Subcutaneous abdominal adipose tissue (tissue), 5 donors: Measurements from ENCODE around the gene ALDH1B1.
A peak's percentile ranks its signal among the peaks of the same experiment; 100 is the strongest.

ENCODE experiments used
- H3K27ac ChIP-seq: one replicate; pipeline ENCODE4 v1.7.0; 2013; ENCODE audit warnings: low read depth, mild to moderate bottlenecking, inconsistent platforms, low read length, moderate library complexity
- H3K27me3 ChIP-seq, 5 donors: one replicate each; pipeline ENCODE4 v1.7.0; 2013; ENCODE audit warnings: low read length in 5 of 5, inconsistent platforms in 1 of 5; ENCODE audit not compliant: control insufficient read depth in 5 of 5, insufficient read depth in 4 of 5
- H3K36me3 ChIP-seq, 5 donors: one replicate each; pipeline ENCODE4 v1.7.0; 2013; ENCODE audit warnings: low read length in 5 of 5; ENCODE audit not compliant: control insufficient read depth in 5 of 5, insufficient read depth in 5 of 5
- H3K4me1 ChIP-seq, 5 donors: one replicate each; pipeline ENCODE4 v1.7.0; 2013; ENCODE audit warnings: low read length in 5 of 5, mild to moderate bottlenecking in 3 of 5, moderate library complexity in 1 of 5; ENCODE audit not compliant: control insufficient read depth in 5 of 5, insufficient read depth in 5 of 5
- H3K4me3 ChIP-seq, 5 donors: one replicate each; pipeline ENCODE4 v1.7.0; 2013; ENCODE audit warnings: low read length in 5 of 5, low read depth in 1 of 5
- H3K9ac ChIP-seq, 5 donors: one replicate each; pipeline ENCODE4 v1.7.0; 2013; ENCODE audit warnings: low read length in 5 of 5, mild to moderate bottlenecking in 4 of 5, moderate library complexity in 3 of 5
- H3K9me3 ChIP-seq, 5 donors: one replicate each; pipeline ENCODE4 v1.7.0; 2013; ENCODE audit warnings: low read length in 5 of 5; ENCODE audit not compliant: control insufficient read depth in 5 of 5
- donor health status: healthy.
- donor health status: healthy.
- donor health status: healthy.
- donor health status: healthy.
- donor health status: healthy.

Gene ALDH1B1

GRCh38 chr9:38361473-38361850 is 31.0 kb upstream of the ALDH1B1 start:
- Histone ChIP-seq H3K4me3 (no peak overlapping the region), H3K36me3 (no peaks in the 10 kb centered on the region), H3K4me1 (peaks cover 3 to 18% (median 15%) of the 10 kb centered on the region in 5 donors), H3K27ac (no peak overlapping the region), H3K9ac (no peak overlapping the region), H3K9me3 (no peaks in the 10 kb centered on the region), H3K27me3 (no peaks in the 10 kb centered on the region)

DNA sequence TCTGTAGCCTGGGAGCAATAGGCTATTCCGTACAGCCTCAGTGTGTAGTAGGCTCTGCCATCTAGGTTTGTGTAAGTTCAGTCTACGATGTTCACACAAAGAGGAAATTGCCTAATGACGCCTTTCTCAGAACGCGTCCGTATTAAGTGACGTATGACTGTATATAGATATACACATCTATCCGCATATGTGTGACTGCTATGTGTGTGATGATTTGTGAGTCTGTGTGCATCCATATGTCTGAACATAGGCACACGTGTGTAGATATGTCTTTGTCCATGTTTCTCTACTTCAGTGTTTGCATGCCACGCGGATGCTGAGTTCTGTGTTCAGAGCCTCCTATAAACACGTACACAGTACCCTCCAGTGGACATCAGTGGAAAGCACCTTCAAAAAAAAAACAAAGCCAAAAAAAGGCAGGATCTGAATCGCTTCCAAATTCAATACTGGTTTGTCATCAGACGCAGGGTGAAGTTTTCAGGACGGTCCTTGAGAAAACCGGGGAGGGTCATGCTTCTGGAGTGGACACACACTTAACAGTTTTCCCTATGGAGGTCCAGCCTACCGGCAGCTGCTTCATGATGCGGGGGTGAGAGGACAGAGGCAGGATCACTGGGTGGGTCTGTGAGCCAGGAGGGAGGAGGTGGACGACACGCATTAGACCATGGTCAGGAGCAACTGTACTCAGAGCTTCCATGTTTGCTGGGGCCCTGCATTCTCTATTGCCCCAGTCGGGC is 29.5 kb upstream of the ALDH1B1 start:
- no peaks in the 10 kb centered on the region for H3K27me3 ChIP-seq
- H3K4me1 ChIP-seq: peaks cover 3 to 18% (median 15%) of the 10 kb centered on the region in 5 donors
- H3K9ac ChIP-seq: no peak overlapping the region
- H3K4me3 ChIP-seq: peak overlapping the region in 1 of 5 donors; percentile 17
- no peaks in the 10 kb centered on the region for H3K36me3 ChIP-seq
- H3K27ac ChIP-seq: no peak overlapping the region
- H3K9me3 ChIP-seq: no peaks in the 10 kb centered on the region

DNA sequence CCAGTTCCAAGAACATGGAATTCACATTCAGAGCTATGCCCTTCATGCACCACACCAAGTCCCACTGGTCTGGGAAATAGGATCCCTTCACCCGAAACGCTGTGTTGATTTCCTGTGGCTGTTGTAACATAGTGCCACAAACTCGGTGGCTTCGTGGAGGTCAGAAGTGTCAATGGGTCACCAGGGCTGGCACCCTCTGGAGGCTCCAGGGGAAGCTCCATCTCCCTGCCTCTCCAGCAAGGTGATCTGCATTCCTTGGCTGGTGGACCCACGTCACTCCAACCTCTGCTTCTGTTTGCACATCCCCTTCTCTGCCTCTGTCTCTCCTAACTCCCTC is 28.9 kb upstream of the ALDH1B1 start:
- H3K4me3 ChIP-seq: peak overlapping the region in 1 of 5 donors; percentile 17
- peaks cover 3 to 18% (median 15%) of the 10 kb centered on the region in 5 donors for H3K4me1 ChIP-seq
- H3K9me3 ChIP-seq: no peaks in the 10 kb centered on the region
- H3K36me3 ChIP-seq: no peaks in the 10 kb centered on the region
- H3K9ac ChIP-seq: no peak overlapping the region
- no peak overlapping the region for H3K27ac ChIP-seq
- H3K27me3 ChIP-seq: no peaks in the 10 kb centered on the region

- peaks cover 0 to 8% (median 4%) of the 10 kb centered on the region in 5 donors for H3K4me1 ChIP-seq
- H3K27ac ChIP-seq: no peak overlapping the region
- H3K27me3 ChIP-seq: peaks cover 0 to 3% (median 0%) of the 10 kb centered on the region in 5 donors
- H3K4me3 ChIP-seq: no peak overlapping the region
- H3K36me3 ChIP-seq: no peaks in the 10 kb centered on the region
- no peak overlapping the region for H3K9ac ChIP-seq
- no peaks in the 10 kb centered on the region for H3K9me3 ChIP-seq
These were observed 24.6 kb upstream of the ALDH1B1 start for GRCh38 chr9:38367898-38368297.

- Histone ChIP-seq H3K27me3 (peaks cover 0 to 3% (median 0%) of the 10 kb centered on the region in 5 donors), H3K9ac (no peak overlapping the region), H3K4me1 (peaks cover 0 to under 1% (median 0%) of the 10 kb centered on the region in 5 donors), H3K36me3 (no peaks in the 10 kb centered on the region), H3K4me3 (no peak overlapping the region), H3K9me3 (no peaks in the 10 kb centered on the region), H3K27ac (no peak overlapping the region)
These were observed 23.8 kb upstream of the ALDH1B1 start for GRCh38 chr9:38368731-38369130.

DNA sequence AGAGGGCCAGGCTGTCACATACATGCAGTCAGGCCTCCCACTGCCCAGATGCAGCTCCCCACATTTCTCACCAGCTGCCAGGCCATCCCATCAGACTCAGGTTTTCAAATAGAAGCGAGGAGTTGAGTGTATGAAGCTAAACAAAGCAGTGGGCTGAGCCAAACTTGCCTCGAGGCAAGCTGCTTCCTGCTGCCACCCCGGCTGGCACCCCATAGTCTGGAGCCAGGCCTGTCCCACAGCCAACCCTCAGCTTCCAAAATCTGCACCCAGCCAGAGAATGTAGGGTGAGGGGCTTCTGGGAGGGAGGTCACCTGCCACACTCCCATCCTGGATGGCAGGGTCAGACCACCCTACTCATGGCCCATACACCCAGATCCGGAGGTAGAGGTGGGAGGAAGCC is 22.3 kb upstream of the ALDH1B1 start:
- H3K9me3 ChIP-seq: no peaks in the 10 kb centered on the region
- no peak overlapping the region for H3K4me3 ChIP-seq
- no peak overlapping the region for H3K9ac ChIP-seq
- no peaks in the 10 kb centered on the region for H3K36me3 ChIP-seq
- peaks cover 0 to 6% (median 0%) of the 10 kb centered on the region in 5 donors for H3K27me3 ChIP-seq
- H3K27ac ChIP-seq: no peak overlapping the region
- H3K4me1 ChIP-seq: no peaks in the 10 kb centered on the region

DNA sequence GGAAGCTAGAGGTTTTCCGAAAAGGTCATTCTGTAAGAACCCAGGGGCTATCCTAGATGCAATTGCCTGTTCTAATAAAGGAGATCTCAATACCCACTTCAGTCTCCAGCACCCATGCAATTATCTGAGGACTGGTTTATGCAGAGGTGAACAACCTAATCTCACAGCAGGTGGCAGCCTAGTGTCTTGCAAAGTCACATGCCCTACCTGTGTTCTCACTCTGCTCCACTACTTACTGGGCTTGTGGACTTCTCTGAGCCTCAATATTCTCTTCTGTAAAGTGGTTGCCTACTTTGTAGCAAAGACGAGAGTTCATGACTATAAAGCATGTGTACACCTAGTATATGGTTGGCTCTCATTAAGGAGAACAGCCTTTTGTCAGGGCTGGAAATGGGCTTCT is 21.0 kb upstream of the ALDH1B1 start:
- no peak overlapping the region for H3K9ac ChIP-seq
- no peak overlapping the region for H3K27ac ChIP-seq
- H3K27me3 ChIP-seq: peaks cover 0 to 6% (median 0%) of the 10 kb centered on the region in 5 donors
- H3K36me3 ChIP-seq: no peaks in the 10 kb centered on the region
- no peaks in the 10 kb centered on the region for H3K9me3 ChIP-seq
- H3K4me1 ChIP-seq: no peaks in the 10 kb centered on the region
- H3K4me3 ChIP-seq: no peak overlapping the region

- H3K4me3 ChIP-seq: no peak overlapping the region
- H3K27ac ChIP-seq: no peak overlapping the region
These were observed 19.5 kb upstream of the ALDH1B1 start for GRCh38 chr9:38372762-38373619.

GRCh38 chr9:38373679-38374078 is 18.8 kb upstream of the ALDH1B1 start:
- no peaks in the 10 kb centered on the region for H3K36me3 ChIP-seq
- H3K27me3 ChIP-seq: peaks cover 0 to 6% (median 0%) of the 10 kb centered on the region in 5 donors
- no peak overlapping the region for H3K4me3 ChIP-seq
- H3K27ac ChIP-seq: no peak overlapping the region
- no peaks in the 10 kb centered on the region for H3K9me3 ChIP-seq
- peaks cover 0 to 3% (median 0%) of the 10 kb centered on the region in 5 donors for H3K4me1 ChIP-seq
- H3K9ac ChIP-seq: no peak overlapping the region

More at GRCh38 chr9:38372762-38373619, 19.5 kb upstream of the ALDH1B1 start:
- peak overlapping the region in 1 of 5 donors; percentile 48 for H3K9ac ChIP-seq
- H3K27me3 ChIP-seq: peaks cover 0 to 6% (median 0%) of the 10 kb centered on the region in 5 donors
- peaks cover 0 to 3% (median 0%) of the 10 kb centered on the region in 5 donors for H3K4me1 ChIP-seq
- H3K9me3 ChIP-seq: no peaks in the 10 kb centered on the region
- H3K36me3 ChIP-seq: no peaks in the 10 kb centered on the region
